Coronary artery (tissue), 2 donors: ENCODE results near the gene TJP1.

Experiments
- DNase-seq: peaks from one replicate; pipeline ENCODE4 v3.0.0-alpha.2; 2017; ENCODE audit warnings: low spot score
- H3K27ac ChIP-seq, 2 donors: fragments of 200-600 bp; sonication (generic); one replicate each; pipeline ENCODE4 v1.5.1; 2016 to 2019
- H3K4me3 ChIP-seq: fragments of 200-600 bp; sonication (generic); 2 replicates; pipeline ENCODE4 v1.5.1; 2016; ENCODE audit warnings: mild to moderate bottlenecking, moderate library complexity
- TF ChIP-seq, protein P1 (sequence below): fragments of 200-600 bp; sonication (generic); IDR thresholded peaks from one replicate; pipeline ENCODE4 v1.5.1; 2019; ENCODE audit warnings: antibody characterized with exemption

The TJP1 gene

GRCh38 chr15:29774900-29775299 is 47.4 kb downstream of the TJP1 start:
- Histone ChIP-seq H3K4me3 (no peak overlapping the region), H3K27ac (no peak overlapping the region)
- TF ChIP-seq, protein P1, sequence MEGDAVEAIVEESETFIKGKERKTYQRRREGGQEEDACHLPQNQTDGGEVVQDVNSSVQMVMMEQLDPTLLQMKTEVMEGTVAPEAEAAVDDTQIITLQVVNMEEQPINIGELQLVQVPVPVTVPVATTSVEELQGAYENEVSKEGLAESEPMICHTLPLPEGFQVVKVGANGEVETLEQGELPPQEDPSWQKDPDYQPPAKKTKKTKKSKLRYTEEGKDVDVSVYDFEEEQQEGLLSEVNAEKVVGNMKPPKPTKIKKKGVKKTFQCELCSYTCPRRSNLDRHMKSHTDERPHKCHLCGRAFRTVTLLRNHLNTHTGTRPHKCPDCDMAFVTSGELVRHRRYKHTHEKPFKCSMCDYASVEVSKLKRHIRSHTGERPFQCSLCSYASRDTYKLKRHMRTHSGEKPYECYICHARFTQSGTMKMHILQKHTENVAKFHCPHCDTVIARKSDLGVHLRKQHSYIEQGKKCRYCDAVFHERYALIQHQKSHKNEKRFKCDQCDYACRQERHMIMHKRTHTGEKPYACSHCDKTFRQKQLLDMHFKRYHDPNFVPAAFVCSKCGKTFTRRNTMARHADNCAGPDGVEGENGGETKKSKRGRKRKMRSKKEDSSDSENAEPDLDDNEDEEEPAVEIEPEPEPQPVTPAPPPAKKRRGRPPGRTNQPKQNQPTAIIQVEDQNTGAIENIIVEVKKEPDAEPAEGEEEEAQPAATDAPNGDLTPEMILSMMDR: no peak
- no peak for DNase-seq

DNA sequence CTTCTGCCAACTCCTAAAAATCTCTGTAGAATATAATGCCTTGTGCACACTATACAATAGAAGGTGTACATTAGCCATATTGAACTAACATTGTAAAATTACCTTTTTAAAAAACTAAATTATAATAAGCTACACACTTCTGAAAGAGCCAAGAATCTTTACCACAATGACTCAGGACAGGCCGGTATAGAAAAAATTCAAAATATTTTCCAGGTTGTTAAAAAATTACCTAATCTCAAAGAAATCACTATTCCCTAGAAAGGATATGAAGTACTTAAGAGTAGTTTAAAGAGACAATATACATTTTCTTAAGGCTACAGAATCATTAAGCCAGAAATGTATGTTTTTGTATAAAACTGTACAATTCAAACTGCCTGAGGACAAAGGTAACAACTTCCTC is 48.5 kb downstream of the TJP1 start:
- no peak overlapping the region for H3K4me3 ChIP-seq
- TF ChIP-seq, protein P1: no peak
- DNase-seq: no peak
- H3K27ac ChIP-seq: no peak overlapping the region

- Histone ChIP-seq H3K4me3 (no peak overlapping the region), H3K27ac (no peak overlapping the region)
- DNase-seq: no peak
- TF ChIP-seq, protein P1: no peak
Observed at GRCh38 chr15:29773000-29773399, 49.3 kb downstream of the TJP1 start.

- H3K4me3 ChIP-seq: no peak overlapping the region
Observed at GRCh38 chr15:29770796-29771195, 51.5 kb downstream of the TJP1 start.

GRCh38 chr15:29765898-29766527 is 56.3 kb downstream of the TJP1 start:
- H3K27ac ChIP-seq: no peak overlapping the region
- no peak overlapping the region for H3K4me3 ChIP-seq
- TF ChIP-seq, protein P1: no peak
- no peak for DNase-seq

More at GRCh38 chr15:29770796-29771195, 51.5 kb downstream of the TJP1 start:
- no peak for DNase-seq
- TF ChIP-seq, protein P1: no peak
- H3K27ac ChIP-seq: no peak overlapping the region

DNA sequence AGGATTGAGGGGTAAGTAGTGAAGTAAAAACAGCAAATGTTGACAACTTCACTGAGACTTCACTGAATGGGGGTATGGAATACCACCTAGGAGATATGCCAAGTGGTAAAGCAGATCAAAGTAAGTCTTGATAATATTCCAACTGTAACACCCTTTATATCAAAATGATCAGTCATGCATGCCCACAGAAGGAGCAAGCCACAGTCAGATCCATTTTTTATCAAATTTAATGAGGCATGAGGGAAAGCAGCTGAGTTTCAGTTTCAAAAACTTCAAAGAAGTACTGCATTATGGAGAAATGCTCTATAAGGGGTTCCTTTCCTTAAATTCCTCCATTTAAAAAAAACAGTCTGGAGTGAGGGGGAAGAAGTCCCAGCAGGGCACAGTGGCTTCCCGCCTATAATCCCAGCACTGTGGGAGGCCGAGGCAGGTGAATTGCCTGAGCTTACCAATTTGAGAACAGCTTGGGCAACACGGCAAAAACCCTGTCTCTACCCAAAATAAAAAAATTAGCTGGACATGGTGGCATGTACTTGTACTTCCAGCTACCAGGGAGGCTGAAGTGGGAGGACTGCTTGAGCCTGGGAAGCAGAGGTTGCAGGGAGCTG is 56.9 kb downstream of the TJP1 start:
- no peak for DNase-seq
- TF ChIP-seq, protein P1: no peak
- no peak overlapping the region for H3K27ac ChIP-seq
- no peak overlapping the region for H3K4me3 ChIP-seq

DNA sequence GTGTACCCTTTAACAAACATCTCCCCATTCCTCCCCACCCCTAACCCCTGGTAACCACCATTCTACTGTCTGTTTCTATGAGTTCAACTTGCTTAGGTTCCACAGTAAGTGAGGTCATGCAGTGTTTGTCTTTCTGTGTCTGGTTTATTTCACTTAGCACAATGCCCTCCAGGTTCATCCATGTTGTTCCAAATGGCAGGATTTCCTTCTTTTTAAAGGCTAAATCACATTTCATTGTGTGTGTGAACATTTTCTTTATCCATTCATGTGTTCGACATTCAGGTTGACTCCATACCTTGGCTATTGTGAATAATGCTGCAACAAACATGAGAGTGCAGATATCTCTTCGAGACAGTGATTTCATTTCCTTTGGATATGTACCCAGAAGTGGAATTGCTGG is 62.7 kb downstream of the TJP1 start:
- Histone ChIP-seq H3K4me3 (no peak overlapping the region), H3K27ac (no peak overlapping the region)
- TF ChIP-seq, protein P1: no peak
- no peak for DNase-seq
